Stimulated activated CD4-positive, alpha-beta T cell treated with anti-CD3 and anti-CD28 coated beads, Interleukin-12 subunit alpha, Interleukin-12 subunit beta, amount 100 ng/mL, for 24 hours (primary cell): ENCODE data around the gene LMO1.
A peak's percentile ranks its signal among the peaks of the same experiment; 100 is the strongest.

Experiments
- DNase-seq, 2 experiments: peaks; one replicate each; pipeline ENCODE4 v3.0.0-alpha.2; 2020; ENCODE audit warnings: low read depth in 2 of 2

Gene LMO1

DNA sequence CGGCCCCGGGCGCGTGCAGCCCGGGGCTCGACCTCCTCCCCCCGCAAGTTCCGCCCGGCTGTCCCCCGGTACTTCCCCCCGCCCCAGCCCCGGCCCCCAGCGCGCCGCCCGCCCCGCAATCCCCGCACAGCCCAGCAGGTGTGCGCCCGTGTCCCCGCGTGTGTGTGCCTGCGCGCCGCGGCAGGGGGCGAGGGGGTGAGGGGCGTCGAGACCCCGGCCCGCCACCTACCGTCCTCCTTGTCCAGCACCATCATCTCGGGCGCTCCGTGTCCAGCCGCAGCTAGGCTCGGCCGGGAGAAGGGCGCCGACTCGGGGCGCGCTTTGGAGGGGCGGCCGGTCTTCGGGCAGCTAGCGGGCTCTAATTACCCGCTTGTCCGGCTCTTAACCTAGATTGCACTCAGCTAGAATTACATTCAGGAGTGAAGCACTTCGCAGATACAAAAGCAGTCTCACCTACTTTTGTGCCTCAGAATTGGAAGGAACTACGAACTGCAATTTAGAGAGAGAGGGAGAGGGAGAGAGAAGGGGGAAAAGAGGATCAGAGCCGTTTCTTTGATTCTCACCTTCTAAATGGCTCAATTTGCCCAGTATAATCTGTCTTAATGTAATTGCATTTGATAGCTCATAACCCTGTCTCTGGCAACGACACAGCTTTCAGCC lies 439 bp downstream of the LMO1 start:
- no peak for DNase-seq

DNA sequence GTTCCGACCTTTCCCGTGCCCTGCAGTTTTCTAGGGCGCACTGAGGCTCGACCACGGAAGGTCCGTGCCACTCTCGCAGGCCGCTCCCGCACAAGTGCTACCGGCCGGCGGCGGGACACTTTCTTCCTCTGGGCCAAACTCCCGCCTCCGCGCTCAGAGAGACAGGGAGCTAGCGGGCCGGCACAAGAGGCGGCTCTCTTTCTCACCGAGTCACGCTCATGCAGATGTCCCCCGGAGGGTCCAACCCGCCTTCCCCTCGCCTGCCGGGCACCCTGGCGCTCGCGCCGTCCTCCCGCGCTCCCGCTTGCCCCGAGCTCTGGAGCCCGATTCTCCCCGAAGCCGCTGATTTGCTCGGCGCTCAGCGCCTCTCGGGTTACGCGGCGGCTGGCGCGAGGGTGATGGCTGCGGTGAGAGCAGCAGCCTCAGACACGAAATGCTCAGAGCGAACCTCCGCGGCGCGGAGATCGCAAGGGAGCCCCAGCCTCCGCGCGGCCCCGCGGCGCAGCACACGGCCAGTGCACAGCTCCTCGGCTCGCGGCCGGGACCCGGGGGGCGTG lies 1.0 kb downstream of the LMO1 start:
- DNase-seq, result peak in 1 of 2 experiments; percentile 29

DNA sequence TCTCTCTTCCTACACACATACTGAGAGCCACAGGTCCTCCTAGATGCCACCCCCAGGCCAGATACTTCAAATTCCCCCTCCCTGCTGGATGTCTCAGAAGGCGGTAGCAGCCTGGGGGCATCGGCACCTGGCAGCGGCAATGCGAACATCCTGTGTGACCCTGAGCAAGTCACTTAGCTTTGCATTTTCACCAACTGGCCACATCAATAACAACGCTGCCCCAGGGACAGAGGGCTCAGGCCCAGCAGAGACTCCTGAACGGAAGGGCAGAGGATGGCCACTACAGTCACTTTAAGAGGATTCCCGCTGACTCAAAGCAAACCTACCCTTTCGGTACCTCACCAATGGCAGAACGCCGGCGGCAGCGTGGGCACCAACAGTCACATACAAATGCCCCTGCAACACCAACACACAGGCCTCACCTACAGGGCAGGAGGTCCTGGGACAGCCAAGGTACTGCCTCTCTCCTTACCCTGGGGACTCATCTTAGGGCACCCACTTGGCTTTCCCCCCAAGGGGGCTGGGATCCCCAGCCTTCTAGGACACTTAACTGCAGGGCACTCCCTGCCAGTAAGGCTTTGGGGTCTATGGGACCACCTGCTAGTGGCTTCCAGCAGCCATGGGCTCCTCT lies 1.6 kb downstream of the LMO1 start:
- no peak for DNase-seq

DNA sequence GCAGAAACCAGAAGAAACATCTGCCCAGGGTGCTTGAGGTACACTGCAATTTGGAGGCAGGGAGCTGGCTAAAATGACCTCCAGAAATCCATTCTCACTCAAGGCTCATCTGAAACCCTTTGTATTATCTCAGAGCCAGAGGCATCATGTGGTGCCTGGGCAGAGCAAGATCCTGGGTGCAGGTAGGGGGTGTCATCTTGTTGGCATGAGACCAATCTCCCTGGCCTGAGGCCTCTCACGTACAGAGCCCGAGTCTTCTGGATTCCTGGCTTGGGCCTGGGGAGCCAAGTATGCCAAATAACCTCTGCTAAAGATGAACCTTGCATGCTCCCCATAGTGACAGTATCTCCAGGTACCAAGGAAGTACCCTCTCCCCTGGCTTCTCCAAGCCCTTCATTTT lies 2.4 kb downstream of the LMO1 start:
- DNase-seq, result no peak

DNA sequence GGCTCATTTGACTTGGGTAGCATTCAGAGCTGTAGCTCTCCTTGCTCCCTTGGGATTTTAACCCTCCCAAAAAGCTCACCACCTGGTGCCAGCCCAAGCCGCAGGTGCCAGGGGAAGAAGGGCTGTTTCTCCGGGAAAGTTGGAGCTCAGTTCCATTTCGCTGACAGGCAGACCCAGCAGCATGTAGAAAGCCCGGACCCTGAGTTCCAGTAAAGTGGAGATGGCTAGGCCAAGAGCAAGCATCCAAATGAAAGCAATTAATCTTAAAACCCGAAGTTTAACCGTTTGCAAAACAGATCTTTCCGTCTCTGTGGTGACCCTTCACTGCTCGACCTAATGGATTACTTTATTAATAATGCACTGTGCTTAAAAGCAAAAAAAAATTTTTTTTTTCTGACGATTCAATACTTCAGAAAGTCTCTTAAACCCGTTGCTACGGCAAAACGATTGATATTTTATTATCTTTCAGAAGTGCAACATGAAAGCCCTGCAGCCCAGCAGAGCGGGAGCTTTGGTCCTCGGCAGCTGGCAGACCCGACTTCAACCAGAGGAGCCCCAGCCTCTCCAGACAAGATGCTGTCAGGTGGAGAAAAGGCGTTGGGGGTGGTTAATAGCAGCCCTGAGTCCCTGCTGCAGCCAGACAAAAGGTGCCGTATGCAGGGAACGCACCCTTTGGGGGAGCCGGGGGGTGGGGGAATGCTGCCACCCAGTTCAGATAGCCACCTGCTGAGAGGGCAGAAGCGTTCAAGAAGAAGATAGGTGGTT lies 3.3 kb downstream of the LMO1 start:
- DNase-seq, result no peak

DNA sequence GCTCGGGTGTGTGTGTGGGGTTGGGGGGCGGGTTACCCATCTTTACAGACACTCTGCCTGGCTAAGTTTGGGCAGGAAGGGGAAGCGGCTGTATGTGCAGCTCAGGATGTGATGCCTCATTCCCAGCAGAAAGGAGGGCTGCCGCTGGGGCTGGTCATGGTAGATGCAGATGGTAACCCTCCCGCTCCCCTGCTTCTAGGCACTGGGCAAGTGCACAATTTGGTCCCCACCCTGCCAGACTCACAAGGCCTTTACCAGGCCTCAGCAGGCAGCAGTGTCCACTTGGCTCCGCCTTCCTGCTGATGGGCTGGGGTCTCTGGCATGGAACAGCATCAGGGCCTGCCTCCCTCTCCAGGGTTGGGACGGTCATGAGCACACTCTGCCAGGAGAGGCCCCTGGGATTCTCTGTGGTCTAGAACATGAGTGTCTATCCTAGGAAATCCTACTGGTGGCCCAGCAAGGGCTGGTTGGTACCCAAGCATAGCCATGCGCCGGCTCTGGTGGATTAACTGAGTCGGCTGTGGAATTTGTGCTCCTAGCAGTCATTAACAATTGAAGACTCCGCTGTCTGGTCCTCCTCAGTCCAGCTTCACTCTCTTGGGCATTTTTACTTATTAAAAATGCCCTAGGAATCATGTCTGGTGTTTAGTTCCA lies 4.2 kb downstream of the LMO1 start:
- no peak for DNase-seq

DNA sequence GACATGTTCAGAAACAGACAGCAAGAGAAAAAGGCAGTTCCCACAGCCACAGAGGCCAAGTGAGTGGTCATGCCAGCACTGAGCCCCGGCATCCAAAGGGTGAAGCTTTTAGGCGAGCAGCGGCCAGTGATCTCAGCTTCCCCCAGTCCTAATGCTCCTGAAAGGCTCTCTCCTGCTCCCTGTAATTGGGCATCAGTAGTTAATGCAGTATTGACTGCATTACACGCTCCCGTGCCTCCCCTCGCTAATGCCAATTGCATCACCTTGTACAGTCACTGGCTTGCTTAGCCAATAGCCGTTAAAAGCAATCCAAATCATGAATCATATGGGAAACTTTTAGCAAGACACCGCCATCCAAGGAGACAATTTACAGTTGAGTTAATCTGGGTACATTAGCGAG lies 4.9 kb downstream of the LMO1 start:
- no peak for DNase-seq

DNA sequence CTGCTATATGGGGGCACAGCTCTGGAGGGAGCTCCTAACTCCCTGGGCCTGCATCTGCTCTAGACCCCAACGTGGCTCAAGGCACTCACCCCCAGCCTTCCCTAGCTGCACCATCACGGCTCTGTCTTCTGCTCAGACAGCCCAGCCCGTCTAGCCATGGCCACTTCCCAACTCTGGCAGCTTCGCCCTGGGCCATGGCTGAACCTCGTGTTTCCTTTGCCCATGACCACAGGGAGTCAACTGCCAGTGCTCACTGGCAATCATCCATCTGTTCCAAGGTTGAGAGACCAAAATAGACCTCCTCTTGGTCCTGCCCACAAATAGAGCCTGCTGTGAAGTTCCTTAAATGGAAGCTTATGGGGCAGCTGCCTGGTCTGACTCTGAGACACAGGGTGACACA lies 5.4 kb downstream of the LMO1 start:
- DNase-seq, result no peak

DNA sequence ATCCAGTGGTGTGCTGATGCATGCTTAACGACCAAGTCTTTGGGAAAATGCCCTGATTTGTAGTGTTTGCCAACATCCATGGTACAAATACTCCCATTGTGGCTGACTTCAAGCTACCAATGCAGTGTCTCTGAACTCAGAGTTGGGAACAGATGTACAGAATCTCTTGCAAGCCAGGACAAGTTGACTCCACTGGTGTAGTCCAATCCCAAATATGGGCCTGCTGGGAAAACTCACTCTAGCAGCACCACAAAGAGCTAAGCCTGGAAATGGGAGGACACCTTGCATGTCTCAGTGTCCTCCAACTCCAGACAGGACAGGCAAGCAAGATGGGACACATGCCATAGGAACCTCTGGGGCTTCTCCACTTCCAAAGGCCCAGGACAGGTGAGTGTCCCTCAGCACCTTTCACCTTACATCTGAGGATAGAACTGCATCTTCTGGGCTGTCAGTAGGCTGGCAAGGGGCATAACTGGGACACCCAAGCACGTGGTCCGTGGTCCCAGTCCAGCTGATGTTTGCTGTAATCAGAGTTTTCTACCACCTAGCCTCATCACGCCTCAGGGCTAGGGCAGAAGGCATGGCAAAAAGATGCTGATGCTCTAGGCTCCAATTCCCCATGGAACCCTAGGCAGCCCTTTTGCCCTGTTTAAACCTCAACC lies 6.5 kb downstream of the LMO1 start:
- DNase-seq, result no peak

DNA sequence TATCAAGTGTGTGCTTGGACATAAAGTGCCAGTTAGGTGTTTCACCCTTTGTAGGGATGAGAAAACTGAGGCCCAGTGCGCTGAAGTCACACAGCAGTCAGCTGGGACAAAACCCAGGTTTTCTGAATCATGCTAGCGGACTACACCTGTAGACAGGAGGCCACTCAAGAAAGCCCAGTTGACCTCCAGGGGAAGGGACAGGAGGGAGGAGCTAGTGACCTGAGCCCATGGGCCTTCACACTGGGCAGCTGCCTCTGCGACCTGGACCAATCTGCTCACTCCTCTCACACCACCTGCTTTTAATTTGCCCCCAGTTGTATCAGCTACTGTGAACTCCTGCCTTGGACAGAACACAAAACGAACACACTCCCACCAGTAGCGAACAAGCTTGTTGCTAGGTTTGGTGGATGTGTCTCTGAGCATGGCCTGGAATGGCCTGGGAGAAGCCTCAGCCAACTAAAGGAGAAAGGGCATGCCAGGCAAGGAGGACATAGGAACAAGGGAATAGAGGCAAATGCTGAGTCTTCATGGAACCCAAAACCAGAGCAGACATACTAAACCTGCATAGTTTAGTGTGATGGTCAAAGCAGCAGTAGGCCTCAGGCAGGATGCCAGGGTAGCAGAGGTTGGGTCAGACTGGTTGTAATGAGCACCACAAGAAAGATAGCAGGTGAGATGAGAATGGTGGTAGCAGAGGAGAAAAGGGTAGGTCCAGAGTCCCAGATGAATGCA lies 7.2 kb downstream of the LMO1 start:
- no peak for DNase-seq

DNA sequence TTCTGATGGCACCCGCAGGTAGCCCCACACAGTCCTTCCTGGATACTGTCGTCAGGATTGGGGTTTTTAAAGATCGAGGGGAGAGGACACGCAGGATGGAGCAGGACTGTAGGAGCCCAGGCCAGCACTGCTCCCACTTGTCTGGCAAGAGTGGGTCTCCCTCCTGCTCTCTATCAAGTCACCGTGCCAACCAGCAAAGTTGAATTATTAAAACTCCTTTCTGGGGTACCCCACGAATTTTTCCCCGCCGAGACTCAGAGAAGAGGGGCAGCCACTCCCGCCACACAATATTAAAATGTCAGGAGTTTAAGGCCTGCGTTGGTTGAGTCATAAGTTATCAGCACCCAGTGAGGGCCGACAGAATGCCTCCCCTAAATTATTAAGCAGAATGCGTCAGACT lies 10.1 kb downstream of the LMO1 start:
- DNase-seq, result no peak

DNA sequence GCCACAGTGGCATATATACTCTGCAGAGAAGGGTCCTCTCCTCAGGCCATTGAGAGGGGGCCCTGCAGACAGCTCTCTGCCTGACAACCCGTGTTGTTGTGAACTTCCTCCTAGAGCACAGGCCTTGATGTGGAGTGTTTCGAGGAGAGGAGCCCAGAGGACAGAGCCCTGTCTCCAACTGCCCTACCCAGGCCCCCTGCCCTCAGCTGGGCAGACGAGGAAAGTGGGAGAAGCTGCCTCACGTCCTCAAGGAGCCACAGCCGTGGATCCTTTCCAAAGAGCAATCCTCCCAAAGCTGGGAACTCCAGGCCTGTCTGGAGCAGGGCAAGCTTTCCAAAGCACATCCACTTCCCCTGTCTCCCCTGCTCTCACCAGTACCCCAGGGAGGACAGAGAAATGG lies 10.7 kb downstream of the LMO1 start:
- DNase-seq, result no peak

DNA sequence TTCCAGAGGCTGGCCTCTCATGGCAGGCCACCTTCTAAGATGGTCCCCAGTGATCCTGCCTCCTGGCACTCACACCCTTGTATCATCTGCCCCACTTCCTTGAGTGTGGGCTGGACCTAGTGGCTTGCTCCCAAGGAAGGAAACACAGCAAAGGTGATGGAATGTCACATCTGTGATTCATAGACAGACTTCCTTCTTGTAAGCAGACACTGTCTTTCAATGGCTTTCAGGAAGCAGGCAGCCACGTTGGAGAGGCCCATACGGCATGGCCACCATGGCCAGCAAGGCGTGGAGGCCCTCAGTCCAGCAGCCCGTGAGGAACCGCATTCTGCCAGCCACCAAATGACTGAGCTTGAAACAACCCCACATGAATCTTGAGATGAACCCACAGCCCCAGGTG lies 11.3 kb downstream of the LMO1 start:
- no peak for DNase-seq

DNA sequence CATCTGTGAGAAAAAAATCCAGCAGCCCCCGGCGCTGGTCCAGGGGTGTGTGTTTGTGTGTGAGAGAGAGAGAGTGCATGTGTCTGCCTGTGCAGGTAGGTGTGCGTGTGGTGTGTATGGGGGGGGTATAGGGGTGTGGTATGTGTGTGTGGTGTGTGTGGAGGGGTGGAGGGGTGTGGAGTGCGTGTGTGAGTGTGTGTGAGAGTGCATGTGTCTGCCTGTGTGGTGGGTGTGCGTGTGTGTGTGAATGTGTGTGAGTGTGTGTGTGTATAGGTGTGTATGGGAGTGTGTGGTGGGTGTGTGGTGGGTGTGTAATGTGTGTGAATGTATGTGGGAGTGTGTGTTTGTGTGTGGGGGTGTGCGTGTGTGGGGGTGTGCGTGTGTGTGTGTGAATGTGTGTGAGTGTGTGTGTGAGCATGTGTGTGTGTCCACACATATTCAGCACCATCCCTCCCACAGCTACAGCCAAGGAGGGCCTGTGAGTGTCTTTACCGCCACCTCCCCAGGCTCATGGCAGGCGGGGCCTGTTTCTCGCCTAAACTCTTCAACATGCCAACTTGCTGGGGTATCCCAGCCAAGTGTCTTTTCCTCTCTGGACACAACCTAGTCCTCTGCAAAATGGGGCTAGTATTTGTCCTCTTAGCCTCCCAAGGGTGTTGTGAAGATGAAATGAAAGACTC lies 11.9 kb downstream of the LMO1 start:
- no peak for DNase-seq

DNA sequence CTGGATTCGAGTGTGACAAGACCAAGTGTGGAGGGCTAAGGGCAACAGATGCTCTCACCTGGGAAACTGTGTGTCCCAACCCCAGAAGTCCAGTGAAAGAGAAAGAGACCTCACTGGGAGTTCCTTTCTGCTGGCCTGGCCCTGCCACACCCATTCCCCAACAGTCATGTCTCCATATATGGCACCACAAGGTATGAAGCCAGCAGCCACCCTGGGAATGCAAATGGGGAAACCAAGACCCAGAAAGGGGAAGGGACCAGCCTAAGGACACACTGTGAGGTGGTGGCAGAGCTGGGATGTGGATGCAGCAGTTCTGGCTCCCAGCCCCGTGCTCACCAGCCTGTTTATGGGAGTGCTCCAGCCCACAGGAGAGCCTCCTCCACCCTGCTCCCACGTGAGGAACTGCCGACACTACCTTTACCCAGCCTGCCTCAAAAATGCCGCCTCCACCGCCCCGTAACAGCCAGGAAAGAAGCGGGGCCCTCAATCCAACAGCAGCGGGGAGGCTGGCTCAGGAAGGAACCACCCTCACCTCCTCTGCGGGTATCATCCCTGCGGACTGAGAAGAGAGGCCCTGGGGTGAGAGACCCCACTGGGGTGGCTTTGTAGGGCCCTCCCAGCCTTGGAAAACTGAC lies 12.6 kb downstream of the LMO1 start:
- DNase-seq, result no peak

DNA sequence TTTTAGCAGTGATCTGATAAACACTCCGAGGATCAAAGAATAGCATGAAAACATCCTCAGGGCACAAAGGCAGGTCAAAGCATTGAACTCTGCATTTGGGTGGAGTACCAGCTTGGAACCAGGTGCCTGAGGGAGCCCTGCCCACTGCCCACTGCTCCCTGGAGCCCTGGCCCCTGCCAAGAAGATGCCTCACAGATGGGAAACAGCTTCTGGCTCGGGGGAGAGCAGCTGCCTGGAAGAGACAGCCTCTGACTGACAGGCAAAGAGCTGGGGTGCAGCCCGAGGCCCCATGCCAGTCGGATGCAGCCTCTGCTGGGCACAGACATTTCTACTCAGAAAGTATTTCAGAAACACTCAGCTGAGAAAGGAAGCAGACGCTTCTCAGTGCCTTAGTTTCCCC lies 13.2 kb downstream of the LMO1 start:
- no peak for DNase-seq

DNA sequence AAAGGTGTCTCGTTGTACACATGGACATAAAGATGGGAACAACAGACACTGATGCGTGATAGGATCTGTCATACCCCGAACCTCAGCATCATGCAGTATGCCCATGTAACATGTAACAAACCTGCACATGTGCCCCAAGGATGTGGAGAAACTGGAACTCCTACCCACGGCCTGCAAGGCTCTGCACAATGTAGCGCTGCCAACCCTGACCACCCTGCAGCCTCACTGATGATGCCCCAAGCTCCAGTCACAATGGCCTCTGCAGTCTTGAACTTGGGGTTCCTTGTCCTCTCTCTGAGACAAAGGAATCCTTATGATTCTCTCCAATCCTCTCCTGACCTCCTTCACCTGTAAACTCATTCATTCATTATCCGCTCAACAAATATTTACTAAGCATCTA lies 14.2 kb downstream of the LMO1 start:
- no peak for DNase-seq

DNA sequence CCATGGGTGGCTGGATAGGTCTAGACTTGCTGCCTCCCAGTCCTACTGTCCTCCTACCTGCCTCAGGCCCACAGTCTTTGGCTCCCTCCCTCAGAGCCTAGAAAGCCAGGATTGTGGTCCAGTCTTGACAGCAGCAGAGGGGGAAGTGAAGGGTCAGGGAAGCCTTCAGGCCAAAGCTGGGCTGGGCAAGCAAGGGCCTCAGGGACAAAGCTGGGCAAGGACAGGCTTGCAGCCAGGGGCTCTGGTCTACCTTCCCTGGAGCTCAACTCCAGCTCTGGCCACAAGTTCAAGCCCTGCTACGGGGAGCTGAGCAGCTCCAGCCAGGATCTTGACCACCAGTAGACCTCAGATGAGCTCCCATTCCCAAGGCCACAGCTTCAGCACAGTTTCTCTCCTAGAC lies 14.9 kb downstream of the LMO1 start:
- DNase-seq, result no peak

DNA sequence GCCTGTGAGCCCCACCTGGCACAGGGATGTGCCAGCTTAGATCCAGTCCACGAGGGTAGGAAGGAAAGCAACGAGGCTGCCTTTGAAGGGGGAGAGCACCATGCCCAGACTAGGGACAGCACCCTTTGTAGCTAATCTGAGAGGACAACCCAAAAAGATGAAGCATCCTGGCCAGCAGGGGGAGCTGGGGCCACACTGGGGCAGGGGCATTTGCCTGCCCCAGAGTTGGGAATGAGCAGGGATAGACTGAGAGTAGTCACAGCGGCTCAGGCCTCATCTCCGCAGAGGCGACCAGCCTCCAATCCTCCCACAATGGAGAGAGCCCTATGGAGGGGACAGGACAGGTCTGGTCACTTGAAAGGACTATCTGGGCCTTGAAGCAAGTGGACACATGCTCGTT lies 16.4 kb downstream of the LMO1 start:
- DNase-seq, result no peak

DNA sequence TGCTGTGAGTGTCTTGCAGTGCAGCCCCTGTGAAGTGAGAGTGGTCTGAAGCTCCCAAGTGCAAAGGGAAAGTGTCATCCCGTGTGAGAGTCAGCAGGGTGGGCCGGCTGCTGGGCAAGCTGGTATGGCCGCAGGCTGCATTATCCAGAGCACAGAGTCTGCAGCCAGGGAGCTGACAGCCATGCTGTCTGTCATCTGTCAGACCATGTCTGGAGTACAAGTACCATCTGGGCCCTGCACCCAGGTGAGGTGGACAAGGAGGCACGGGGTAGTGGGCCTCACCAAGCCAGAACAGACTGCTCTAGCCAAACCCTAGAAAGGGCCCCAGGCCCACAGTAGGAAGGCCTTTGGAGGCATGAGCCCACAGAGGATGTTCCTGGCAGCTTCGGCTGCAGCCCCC lies 20.2 kb downstream of the LMO1 start:
- no peak for DNase-seq
